Lower leg skin (tissue), 3 donors: ENCODE data around the gene MAPK14.

ENCODE experiments used
- CTCF ChIP-seq, 3 donors: fragments of 450-650 bp; IDR thresholded peaks; one replicate each; pipeline ENCODE4 v1.5.1; 2016; ENCODE audit warnings: antibody characterized with exemption in 3 of 3, mild to moderate bottlenecking in 3 of 3, moderate library complexity in 2 of 3
- POLR2A ChIP-seq, 2 donors: fragments of 450-650 bp; IDR thresholded peaks; one replicate each; pipeline ENCODE4 v1.6.1; 2016 to 2017; ENCODE audit warnings: antibody characterized with exemption in 2 of 2, mild to moderate bottlenecking in 1 of 2, moderate library complexity in 1 of 2

GRCh38 chr6:36095497-36096391 is 68.1 kb downstream of the MAPK14 start:
- TF ChIP-seq CTCF (IDR thresholded peaks at IDR 0.05) (peak in 1 of 3 donors; percentile 5), POLR2A (IDR thresholded peaks at IDR 0.05) (no peak)
